Measurements from ENCODE around the gene MPZL1.

DNA sequence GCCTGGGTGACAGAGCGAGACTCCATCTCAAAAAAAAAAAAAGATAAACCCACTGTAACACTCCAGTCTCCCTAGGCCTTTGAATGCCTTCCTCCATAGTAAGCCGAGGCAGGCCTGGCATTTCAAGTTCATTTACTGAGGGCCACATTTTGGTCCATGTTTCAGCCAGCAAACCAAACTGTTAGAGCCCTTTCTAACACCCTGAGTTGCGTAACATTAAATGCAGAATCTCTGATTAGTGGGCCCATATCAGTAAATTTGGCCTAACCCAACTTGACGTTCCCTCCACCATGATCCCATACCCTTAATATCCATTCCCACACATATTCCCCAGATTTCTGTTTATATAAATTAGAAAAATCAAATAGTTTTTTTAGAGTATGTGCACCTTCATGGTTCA is 12.4 kb downstream of the MPZL1 start:
- TF ChIP-seq, protein P1, sequence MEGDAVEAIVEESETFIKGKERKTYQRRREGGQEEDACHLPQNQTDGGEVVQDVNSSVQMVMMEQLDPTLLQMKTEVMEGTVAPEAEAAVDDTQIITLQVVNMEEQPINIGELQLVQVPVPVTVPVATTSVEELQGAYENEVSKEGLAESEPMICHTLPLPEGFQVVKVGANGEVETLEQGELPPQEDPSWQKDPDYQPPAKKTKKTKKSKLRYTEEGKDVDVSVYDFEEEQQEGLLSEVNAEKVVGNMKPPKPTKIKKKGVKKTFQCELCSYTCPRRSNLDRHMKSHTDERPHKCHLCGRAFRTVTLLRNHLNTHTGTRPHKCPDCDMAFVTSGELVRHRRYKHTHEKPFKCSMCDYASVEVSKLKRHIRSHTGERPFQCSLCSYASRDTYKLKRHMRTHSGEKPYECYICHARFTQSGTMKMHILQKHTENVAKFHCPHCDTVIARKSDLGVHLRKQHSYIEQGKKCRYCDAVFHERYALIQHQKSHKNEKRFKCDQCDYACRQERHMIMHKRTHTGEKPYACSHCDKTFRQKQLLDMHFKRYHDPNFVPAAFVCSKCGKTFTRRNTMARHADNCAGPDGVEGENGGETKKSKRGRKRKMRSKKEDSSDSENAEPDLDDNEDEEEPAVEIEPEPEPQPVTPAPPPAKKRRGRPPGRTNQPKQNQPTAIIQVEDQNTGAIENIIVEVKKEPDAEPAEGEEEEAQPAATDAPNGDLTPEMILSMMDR (IDR thresholded peaks at IDR 0.05) = no peak
- TF ChIP-seq, protein P2, sequence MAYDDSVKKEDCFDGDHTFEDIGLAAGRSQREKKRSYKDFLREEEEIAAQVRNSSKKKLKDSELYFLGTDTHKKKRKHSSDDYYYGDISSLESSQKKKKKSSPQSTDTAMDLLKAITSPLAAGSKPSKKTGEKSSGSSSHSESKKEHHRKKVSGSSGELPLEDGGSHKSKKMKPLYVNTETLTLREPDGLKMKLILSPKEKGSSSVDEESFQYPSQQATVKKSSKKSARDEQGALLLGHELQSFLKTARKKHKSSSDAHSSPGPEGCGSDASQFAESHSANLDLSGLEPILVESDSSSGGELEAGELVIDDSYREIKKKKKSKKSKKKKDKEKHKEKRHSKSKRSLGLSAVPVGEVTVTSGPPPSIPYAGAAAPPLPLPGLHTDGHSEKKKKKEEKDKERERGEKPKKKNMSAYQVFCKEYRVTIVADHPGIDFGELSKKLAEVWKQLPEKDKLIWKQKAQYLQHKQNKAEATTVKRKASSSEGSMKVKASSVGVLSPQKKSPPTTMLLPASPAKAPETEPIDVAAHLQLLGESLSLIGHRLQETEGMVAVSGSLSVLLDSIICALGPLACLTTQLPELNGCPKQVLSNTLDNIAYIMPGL (CRISPR knock-in tag; IDR thresholded peaks at IDR 0.05) = no peak
- TF ChIP-seq, protein P3, sequence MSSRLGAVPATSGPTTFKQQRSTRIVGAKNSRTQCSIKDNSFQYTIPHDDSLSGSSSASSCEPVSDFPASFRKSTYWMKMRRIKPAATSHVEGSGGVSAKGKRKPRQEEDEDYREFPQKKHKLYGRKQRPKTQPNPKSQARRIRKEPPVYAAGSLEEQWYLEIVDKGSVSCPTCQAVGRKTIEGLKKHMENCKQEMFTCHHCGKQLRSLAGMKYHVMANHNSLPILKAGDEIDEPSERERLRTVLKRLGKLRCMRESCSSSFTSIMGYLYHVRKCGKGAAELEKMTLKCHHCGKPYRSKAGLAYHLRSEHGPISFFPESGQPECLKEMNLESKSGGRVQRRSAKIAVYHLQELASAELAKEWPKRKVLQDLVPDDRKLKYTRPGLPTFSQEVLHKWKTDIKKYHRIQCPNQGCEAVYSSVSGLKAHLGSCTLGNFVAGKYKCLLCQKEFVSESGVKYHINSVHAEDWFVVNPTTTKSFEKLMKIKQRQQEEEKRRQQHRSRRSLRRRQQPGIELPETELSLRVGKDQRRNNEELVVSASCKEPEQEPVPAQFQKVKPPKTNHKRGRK (CRISPR knock-in tag; IDR thresholded peaks at IDR 0.05; ENCODE audit: borderline replicate concordance) = no peak
- TF ChIP-seq, protein P4, sequence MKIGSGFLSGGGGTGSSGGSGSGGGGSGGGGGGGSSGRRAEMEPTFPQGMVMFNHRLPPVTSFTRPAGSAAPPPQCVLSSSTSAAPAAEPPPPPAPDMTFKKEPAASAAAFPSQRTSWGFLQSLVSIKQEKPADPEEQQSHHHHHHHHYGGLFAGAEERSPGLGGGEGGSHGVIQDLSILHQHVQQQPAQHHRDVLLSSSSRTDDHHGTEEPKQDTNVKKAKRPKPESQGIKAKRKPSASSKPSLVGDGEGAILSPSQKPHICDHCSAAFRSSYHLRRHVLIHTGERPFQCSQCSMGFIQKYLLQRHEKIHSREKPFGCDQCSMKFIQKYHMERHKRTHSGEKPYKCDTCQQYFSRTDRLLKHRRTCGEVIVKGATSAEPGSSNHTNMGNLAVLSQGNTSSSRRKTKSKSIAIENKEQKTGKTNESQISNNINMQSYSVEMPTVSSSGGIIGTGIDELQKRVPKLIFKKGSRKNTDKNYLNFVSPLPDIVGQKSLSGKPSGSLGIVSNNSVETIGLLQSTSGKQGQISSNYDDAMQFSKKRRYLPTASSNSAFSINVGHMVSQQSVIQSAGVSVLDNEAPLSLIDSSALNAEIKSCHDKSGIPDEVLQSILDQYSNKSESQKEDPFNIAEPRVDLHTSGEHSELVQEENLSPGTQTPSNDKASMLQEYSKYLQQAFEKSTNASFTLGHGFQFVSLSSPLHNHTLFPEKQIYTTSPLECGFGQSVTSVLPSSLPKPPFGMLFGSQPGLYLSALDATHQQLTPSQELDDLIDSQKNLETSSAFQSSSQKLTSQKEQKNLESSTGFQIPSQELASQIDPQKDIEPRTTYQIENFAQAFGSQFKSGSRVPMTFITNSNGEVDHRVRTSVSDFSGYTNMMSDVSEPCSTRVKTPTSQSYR (CRISPR knock-in tag; IDR thresholded peaks at IDR 0.05) = no peak
- TF ChIP-seq USF2 (CRISPR knock-in tag; IDR thresholded peaks at IDR 0.05) (no peak), TP53 (CRISPR knock-in tag; IDR thresholded peaks at IDR 0.05) (no peak), MAX (CRISPR knock-in tag; IDR thresholded peaks at IDR 0.05) (no peak), TCF7 (CRISPR knock-in tag; IDR thresholded peaks at IDR 0.05; ENCODE audit: low read depth) (no peak), ZBTB43 (CRISPR knock-in tag; IDR thresholded peaks at IDR 0.05) (no peak), NFYB (CRISPR knock-in tag; conservative IDR thresholded peaks at IDR 0.05; ENCODE audit: low read depth) (no peak)
- TF ChIP-seq, protein P5, sequence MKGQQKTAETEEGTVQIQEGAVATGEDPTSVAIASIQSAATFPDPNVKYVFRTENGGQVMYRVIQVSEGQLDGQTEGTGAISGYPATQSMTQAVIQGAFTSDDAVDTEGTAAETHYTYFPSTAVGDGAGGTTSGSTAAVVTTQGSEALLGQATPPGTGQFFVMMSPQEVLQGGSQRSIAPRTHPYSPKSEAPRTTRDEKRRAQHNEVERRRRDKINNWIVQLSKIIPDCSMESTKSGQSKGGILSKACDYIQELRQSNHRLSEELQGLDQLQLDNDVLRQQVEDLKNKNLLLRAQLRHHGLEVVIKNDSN (CRISPR knock-in tag; IDR thresholded peaks at IDR 0.05) = no peak
- TF ChIP-seq, protein P6, sequence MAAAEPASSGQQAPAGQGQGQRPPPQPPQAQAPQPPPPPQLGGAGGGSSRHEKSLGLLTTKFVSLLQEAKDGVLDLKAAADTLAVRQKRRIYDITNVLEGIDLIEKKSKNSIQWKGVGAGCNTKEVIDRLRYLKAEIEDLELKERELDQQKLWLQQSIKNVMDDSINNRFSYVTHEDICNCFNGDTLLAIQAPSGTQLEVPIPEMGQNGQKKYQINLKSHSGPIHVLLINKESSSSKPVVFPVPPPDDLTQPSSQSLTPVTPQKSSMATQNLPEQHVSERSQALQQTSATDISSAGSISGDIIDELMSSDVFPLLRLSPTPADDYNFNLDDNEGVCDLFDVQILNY (CRISPR knock-in tag; IDR thresholded peaks at IDR 0.05) = no peak
- TF ChIP-seq, protein P7, sequence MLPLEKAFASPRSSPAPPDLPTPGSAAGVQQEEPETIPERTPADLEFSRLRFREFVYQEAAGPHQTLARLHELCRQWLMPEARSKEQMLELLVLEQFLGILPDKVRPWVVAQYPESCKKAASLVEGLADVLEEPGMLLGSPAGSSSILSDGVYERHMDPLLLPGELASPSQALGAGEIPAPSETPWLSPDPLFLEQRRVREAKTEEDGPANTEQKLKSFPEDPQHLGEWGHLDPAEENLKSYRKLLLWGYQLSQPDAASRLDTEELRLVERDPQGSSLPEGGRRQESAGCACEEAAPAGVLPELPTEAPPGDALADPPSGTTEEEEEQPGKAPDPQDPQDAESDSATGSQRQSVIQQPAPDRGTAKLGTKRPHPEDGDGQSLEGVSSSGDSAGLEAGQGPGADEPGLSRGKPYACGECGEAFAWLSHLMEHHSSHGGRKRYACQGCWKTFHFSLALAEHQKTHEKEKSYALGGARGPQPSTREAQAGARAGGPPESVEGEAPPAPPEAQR (CRISPR knock-in tag; IDR thresholded peaks at IDR 0.05) = no peak

All from WTC11 (cell line).